Thyroid gland (tissue), 4 donors: ENCODE data around the gene CPB2. TPM values are rescaled to one million over a fixed set of nuclear protein-coding genes. Genes with fewer than 3 reads are reported as not detected.

Source experiments
- DNase-seq, 2 donors: peaks; one replicate each; pipeline ENCODE4 v3.0.0-alpha.2; 2019
- H3K27ac ChIP-seq, 3 donors: fragments of 200-600 bp; sonication (generic); 1 replicate in 2 of 3; 2 replicates in 1 of 3; pipeline ENCODE4 v1.5.1; 2016 to 2019; ENCODE audit warnings: mild to moderate bottlenecking in 1 of 3, moderate library complexity in 1 of 3
- H3K27me3 ChIP-seq: fragments of 200-600 bp; sonication (generic); one replicate; pipeline ENCODE4 v1.5.1; 2019
- H3K36me3 ChIP-seq, 2 donors: fragments of 200-600 bp; sonication (generic); one replicate each; pipeline ENCODE4 v1.5.1; 2016 to 2019
- H3K4me1 ChIP-seq, 2 donors: fragments of 200-600 bp; sonication (generic); one replicate each; pipeline ENCODE4 v1.5.1; 2017 to 2019
- H3K4me3 ChIP-seq, 3 donors: fragments of 200-600 bp; sonication (generic); replicated peaks in 1 of 3; 1 replicate in 2 of 3; 2 replicates in 1 of 3; pipeline ENCODE4 v1.5.1; 2016; ENCODE audit warnings: mild to moderate bottlenecking in 1 of 3
- H3K9me3 ChIP-seq: fragments of 200-600 bp; sonication (generic); one replicate; pipeline ENCODE4 v1.5.1; 2017
- POLR2A ChIP-seq, 2 donors: fragments of 450-650 bp; IDR thresholded peaks; one replicate each; pipeline ENCODE4 v1.6.1; 2017; ENCODE audit warnings: antibody characterized with exemption in 2 of 2, mild to moderate bottlenecking in 2 of 2, moderate library complexity in 1 of 2
- WGBS, 2 donors: methylation state at CpG; one replicate each; pipeline ENCODE4 v1.1.5; 2017; 5-methylcytosine and 5-hydroxymethylcytosine counted together
- intact Hi-C: fragments of 100-400 bp; cut with DNase I; formaldehyde crosslinking; loops from one replicate; pipeline ENCODE4 v1.15.1; 2023
- total RNA-seq, 4 donors: library from RNA; depleted of rRNA; stranded (reverse); fragments of >200 nt; gene quantifications; one replicate each; pipeline ENCODE4 v1.2.3, GENCODE V29; 2016
- TF ChIP-seq, protein P1 (sequence below), 6 experiments: fragments of 200-600 bp in 3 of 6; fragments of 450-650 bp in 3 of 6; sonication (generic) in 3 of 6; IDR thresholded peaks; one replicate each; pipeline ENCODE4 v1.5.1; 2016 to 2019; ENCODE audit warnings: antibody characterized with exemption in 6 of 6, mild to moderate bottlenecking in 2 of 6, inconsistent platforms in 1 of 6, moderate library complexity in 1 of 6

Gene CPB2
- total RNA-seq, 4 donors from 2014 or later, result 0.67 to 0.83 TPM; not detected in 2

DNA sequence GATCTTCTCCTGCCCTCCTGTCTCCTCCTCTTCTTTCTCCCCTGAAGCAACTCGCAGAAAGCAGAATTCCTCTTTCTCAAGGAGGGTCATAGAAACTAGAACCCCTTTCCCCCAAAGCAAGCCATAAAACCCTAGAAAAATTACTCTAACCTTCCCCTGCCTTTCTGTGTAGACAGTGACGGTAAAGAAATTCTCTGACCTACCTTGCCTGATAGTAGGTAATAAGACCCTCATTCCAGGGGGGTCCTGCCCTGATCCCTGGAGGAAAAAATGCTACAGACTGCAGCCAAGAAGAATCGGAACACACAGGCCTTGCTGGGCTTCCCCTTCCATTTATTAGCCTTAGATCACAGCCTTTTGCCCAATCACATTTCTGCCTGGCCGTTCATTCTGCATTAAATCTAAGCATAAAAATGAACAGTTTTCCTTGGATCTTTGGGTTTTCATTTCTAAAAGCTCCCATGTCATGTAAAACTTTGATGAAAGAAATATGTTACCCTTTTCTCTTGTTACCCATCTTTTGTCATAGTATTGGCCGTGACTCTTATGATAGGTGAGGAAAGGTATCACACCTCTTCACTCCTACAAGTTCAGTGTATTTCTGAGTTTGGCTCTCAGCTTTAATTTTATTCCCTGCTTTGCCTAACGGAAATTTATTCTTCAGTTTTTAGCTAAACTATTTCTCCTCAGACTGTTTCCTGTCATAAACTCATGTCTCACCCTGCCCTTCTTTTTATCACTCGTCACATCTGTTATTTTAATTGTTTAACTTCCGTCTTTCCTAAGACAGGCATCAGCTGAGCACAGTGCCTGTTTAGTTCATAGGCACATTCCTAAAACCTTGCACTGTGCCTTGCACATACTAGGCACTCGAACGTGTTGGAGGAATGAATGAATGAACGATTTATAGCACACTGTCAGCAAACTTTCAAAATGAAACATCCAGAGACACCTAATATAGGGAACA lies 20.4 kb upstream of the CPB2 start:
- H3K9me3 ChIP-seq, result no peaks in the 10 kb centered on the region
- no peak overlapping the region for H3K27ac ChIP-seq
- TF ChIP-seq, protein P1, sequence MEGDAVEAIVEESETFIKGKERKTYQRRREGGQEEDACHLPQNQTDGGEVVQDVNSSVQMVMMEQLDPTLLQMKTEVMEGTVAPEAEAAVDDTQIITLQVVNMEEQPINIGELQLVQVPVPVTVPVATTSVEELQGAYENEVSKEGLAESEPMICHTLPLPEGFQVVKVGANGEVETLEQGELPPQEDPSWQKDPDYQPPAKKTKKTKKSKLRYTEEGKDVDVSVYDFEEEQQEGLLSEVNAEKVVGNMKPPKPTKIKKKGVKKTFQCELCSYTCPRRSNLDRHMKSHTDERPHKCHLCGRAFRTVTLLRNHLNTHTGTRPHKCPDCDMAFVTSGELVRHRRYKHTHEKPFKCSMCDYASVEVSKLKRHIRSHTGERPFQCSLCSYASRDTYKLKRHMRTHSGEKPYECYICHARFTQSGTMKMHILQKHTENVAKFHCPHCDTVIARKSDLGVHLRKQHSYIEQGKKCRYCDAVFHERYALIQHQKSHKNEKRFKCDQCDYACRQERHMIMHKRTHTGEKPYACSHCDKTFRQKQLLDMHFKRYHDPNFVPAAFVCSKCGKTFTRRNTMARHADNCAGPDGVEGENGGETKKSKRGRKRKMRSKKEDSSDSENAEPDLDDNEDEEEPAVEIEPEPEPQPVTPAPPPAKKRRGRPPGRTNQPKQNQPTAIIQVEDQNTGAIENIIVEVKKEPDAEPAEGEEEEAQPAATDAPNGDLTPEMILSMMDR (IDR thresholded peaks at IDR 0.05), result no peak
- TF ChIP-seq POLR2A (IDR thresholded peaks at IDR 0.05), result no peak
- WGBS, 2 donors, result 65 to 71% methylated on average over 11 of the region's 11 CpGs
- H3K4me3 ChIP-seq, result no peak overlapping the region
- DNase-seq, result no peak
- H3K27me3 ChIP-seq, result no peaks in the 10 kb centered on the region
- no peaks in the 10 kb centered on the region for H3K36me3 ChIP-seq
- peaks cover 16 to 17% of the 10 kb centered on the region in 2 donors for H3K4me1 ChIP-seq
- intact Hi-C loops, result loop anchor here (10.0 kb wide), 1 partner anchor 320 kb away; no protein-coding TSS in a partner anchor

DNA sequence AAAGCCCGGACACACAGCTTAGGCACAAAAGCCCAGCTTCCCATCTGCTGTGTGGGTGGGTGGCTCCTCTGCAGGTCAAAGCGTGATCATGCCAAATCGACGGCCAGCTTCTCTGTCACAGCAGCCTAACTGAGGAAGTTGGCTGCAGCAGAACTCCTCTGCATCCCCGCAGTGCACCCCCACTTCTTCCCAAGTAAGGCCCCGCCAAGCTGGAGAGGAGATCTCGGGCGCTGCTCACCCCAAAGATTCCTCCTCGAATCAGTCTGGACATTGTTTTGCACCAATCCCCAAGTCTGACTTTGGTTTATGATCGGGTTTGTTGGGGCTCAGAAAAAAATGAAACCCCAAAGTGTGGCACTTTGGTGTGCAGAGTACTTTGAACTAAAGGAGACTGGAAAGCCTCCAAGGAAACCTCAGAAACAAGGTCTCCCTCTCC lies 19.7 kb upstream of the CPB2 start:
- Histone ChIP-seq H3K9me3 (no peaks in the 10 kb centered on the region), H3K36me3 (no peaks in the 10 kb centered on the region), H3K4me3 (no peak overlapping the region), H3K27ac (no peak overlapping the region), H3K27me3 (no peaks in the 10 kb centered on the region), H3K4me1 (peaks cover 20 to 23% of the 10 kb centered on the region in 2 donors)
- DNase-seq, result no peak
- intact Hi-C loops, result loop anchor here (10.0 kb wide), 1 partner anchor 320 kb away; no protein-coding TSS in a partner anchor
- TF ChIP-seq POLR2A (IDR thresholded peaks at IDR 0.05), result no peak
- TF ChIP-seq, protein P1 (IDR thresholded peaks at IDR 0.05), result no peak
- WGBS, 2 donors, result 84 to 96% methylated on average over 10 of the region's 10 CpGs

DNA sequence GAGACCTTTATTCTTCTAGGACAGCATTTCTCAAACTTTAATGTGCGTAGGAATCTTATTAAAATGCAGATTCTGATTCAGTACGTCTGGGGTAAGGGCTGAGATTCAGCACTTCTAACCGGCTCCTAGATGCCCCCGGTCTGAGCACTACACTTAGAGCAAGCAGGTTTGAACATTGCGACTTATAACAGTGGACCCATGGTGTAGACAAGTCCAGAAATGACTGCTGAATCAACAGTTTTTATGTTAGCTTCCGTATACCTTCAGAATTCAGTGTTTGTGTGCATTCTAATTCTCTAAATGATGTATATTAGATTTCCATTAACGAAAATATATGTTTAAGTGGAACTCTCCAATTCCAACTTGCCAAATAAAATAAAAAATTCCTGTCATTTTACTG lies 17.5 kb upstream of the CPB2 start:
- no peak for DNase-seq
- intact Hi-C loops, result loop anchor here (10.0 kb wide), 1 partner anchor 318 kb away; no protein-coding TSS in a partner anchor
- no peaks in the 10 kb centered on the region for H3K9me3 ChIP-seq
- H3K27ac ChIP-seq, result no peak overlapping the region
- H3K4me1 ChIP-seq, result peaks cover 20 to 24% of the 10 kb centered on the region in 2 donors
- TF ChIP-seq, protein P1 (IDR thresholded peaks at IDR 0.05), result no peak
- TF ChIP-seq POLR2A (IDR thresholded peaks at IDR 0.05), result no peak
- no peaks in the 10 kb centered on the region for H3K36me3 ChIP-seq
- 94 to 97% methylated on average over 7 of the region's 7 CpGs for WGBS, 2 donors
- H3K4me3 ChIP-seq, result no peak overlapping the region
- no peaks in the 10 kb centered on the region for H3K27me3 ChIP-seq

DNA sequence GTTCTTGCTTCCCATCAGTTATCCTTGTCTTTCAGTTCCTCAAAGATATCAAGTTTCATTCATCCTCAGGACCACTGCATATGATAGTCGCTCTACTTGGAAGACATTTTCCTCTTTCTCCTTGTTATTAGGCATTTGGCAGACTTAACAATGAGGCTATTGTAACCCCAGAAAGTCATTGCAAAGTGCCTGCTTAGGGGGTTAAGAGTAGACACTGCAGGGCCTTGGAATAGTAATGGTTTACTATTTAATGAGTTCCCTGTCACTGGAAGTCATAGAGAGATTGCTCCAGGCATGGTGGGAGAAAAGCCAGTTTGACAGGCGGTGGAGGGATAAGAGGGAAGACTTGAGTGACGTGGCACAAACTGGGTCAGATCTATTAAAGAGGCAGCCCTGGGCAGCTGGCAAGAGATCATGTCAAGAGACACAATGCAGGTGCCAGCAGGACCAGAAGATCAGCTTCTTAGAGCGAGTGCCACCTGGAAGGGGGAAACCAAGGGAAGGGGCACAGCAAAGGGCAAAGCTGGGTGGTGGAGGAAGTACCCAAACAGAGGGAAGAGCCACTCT lies 16.8 kb upstream of the CPB2 start:
- intact Hi-C loops, result loop anchor here (10.0 kb wide), 1 partner anchor 317 kb away; no protein-coding TSS in a partner anchor
- TF ChIP-seq, protein P1 (IDR thresholded peaks at IDR 0.05), result no peak
- no peak for TF ChIP-seq POLR2A (IDR thresholded peaks at IDR 0.05)
- H3K27me3 ChIP-seq, result no peaks in the 10 kb centered on the region
- no peaks in the 10 kb centered on the region for H3K36me3 ChIP-seq
- peaks cover 20 to 24% of the 10 kb centered on the region in 2 donors for H3K4me1 ChIP-seq
- WGBS, 2 donors, result 62 to 63% methylated on average over 4 of the region's 4 CpGs
- no peaks in the 10 kb centered on the region for H3K9me3 ChIP-seq
- H3K4me3 ChIP-seq, result no peak overlapping the region
- H3K27ac ChIP-seq, result peak overlapping the region; percentile 82 to 93 (median 84)
- DNase-seq, result peak; percentile 19 to 35
